Ishikawa (cell line): Measurements from ENCODE around the gene KCNQ1.

Experiments used
- CEBPB ChIP-seq: IDR thresholded peaks from 2 replicates; pipeline ENCODE4 v1.6.1; 2012
- CREB1 ChIP-seq: IDR thresholded peaks from 2 replicates; pipeline ENCODE4 v1.6.1; 2012; ENCODE audit warnings: low read depth
- EGR1 ChIP-seq: IDR thresholded peaks from 2 replicates; pipeline ENCODE4 v1.6.1; 2012
- EP300 ChIP-seq: IDR thresholded peaks from 2 replicates; pipeline ENCODE4 v1.6.1; 2012; ENCODE audit warnings: borderline replicate concordance
- FOXM1 ChIP-seq: IDR thresholded peaks from 2 replicates; pipeline ENCODE4 v1.6.1; 2012; ENCODE audit warnings: low read depth, borderline replicate concordance
- MAX ChIP-seq: IDR thresholded peaks from 2 replicates; pipeline ENCODE4 v1.6.1; 2012
- NFIC ChIP-seq: IDR thresholded peaks from 2 replicates; pipeline ENCODE4 v1.6.1; 2012
- RAD21 ChIP-seq: IDR thresholded peaks from 2 replicates; pipeline ENCODE4 v1.6.1; 2012; ENCODE audit warnings: low read depth
- TAF1 ChIP-seq: IDR thresholded peaks from 2 replicates; pipeline ENCODE4 v1.6.1; 2012; ENCODE audit warnings: low read depth, mild to moderate bottlenecking
- TCF12 ChIP-seq: IDR thresholded peaks from 2 replicates; pipeline ENCODE4 v1.6.1; 2012; ENCODE audit warnings: low read depth
- TEAD4 ChIP-seq: IDR thresholded peaks from 2 replicates; pipeline ENCODE4 v1.6.1; 2012
- YY1 ChIP-seq: IDR thresholded peaks from 2 replicates; pipeline ENCODE4 v1.6.1; 2012; ENCODE audit warnings: low read depth
- ZBTB7A ChIP-seq: IDR thresholded peaks from 2 replicates; pipeline ENCODE4 v1.6.1; 2012; ENCODE audit warnings: low read depth
- TF ChIP-seq, protein P1 (sequence below): IDR thresholded peaks from 2 replicates; pipeline ENCODE4 v1.6.1; 2012; ENCODE audit warnings: low read depth, mild to moderate bottlenecking
- TF ChIP-seq, protein P2 (sequence below): IDR thresholded peaks from 2 replicates; pipeline ENCODE4 v1.6.1; 2012

Gene KCNQ1

GRCh38 chr11:2839395-2839943, 394.7 kb downstream of the KCNQ1 start:
- TF ChIP-seq CEBPB (no peak), TEAD4 (no peak), NFIC (no peak), TAF1 (no peak), YY1 (no peak), MAX (no peak), RAD21 (no peak), TCF12 (no peak), EGR1 (no peak), EP300 (no peak), ZBTB7A (no peak), CREB1 (no peak), FOXM1 (no peak)
- TF ChIP-seq, protein P1, sequence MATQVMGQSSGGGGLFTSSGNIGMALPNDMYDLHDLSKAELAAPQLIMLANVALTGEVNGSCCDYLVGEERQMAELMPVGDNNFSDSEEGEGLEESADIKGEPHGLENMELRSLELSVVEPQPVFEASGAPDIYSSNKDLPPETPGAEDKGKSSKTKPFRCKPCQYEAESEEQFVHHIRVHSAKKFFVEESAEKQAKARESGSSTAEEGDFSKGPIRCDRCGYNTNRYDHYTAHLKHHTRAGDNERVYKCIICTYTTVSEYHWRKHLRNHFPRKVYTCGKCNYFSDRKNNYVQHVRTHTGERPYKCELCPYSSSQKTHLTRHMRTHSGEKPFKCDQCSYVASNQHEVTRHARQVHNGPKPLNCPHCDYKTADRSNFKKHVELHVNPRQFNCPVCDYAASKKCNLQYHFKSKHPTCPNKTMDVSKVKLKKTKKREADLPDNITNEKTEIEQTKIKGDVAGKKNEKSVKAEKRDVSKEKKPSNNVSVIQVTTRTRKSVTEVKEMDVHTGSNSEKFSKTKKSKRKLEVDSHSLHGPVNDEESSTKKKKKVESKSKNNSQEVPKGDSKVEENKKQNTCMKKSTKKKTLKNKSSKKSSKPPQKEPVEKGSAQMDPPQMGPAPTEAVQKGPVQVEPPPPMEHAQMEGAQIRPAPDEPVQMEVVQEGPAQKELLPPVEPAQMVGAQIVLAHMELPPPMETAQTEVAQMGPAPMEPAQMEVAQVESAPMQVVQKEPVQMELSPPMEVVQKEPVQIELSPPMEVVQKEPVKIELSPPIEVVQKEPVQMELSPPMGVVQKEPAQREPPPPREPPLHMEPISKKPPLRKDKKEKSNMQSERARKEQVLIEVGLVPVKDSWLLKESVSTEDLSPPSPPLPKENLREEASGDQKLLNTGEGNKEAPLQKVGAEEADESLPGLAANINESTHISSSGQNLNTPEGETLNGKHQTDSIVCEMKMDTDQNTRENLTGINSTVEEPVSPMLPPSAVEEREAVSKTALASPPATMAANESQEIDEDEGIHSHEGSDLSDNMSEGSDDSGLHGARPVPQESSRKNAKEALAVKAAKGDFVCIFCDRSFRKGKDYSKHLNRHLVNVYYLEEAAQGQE: no peak
- TF ChIP-seq, protein P2, sequence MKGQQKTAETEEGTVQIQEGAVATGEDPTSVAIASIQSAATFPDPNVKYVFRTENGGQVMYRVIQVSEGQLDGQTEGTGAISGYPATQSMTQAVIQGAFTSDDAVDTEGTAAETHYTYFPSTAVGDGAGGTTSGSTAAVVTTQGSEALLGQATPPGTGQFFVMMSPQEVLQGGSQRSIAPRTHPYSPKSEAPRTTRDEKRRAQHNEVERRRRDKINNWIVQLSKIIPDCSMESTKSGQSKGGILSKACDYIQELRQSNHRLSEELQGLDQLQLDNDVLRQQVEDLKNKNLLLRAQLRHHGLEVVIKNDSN: no peak

GRCh38 chr11:2841411-2842190, 396.8 kb downstream of the KCNQ1 start:
- no peak for TF ChIP-seq RAD21
- no peak for TF ChIP-seq TCF12
- TF ChIP-seq YY1: no peak
- no peak for TF ChIP-seq TAF1
- TF ChIP-seq EGR1: no peak
- TF ChIP-seq FOXM1: no peak
- no peak for TF ChIP-seq CREB1
- TF ChIP-seq, protein P2: no peak
- no peak for TF ChIP-seq TEAD4
- no peak for TF ChIP-seq EP300

GRCh38 chr11:2842876-2843275, 398.1 kb downstream of the KCNQ1 start:
- TF ChIP-seq NFIC: no peak
- TF ChIP-seq CREB1: no peak
- no peak for TF ChIP-seq EP300
- no peak for TF ChIP-seq EGR1
- no peak for TF ChIP-seq TEAD4
- TF ChIP-seq TAF1: no peak
- TF ChIP-seq, protein P2: no peak
- TF ChIP-seq TCF12: no peak
- no peak for TF ChIP-seq ZBTB7A
- no peak for TF ChIP-seq YY1
- no peak for TF ChIP-seq CEBPB
- no peak for TF ChIP-seq RAD21
- no peak for TF ChIP-seq FOXM1
- TF ChIP-seq, protein P1: no peak
- no peak for TF ChIP-seq MAX

GRCh38 chr11:2843551-2843950, 398.7 kb downstream of the KCNQ1 start:
- TF ChIP-seq TEAD4: no peak
- no peak for TF ChIP-seq TAF1
- no peak for TF ChIP-seq ZBTB7A
- TF ChIP-seq CREB1: no peak
- no peak for TF ChIP-seq RAD21
- TF ChIP-seq, protein P1: no peak
- no peak for TF ChIP-seq EGR1
- TF ChIP-seq TCF12: no peak
- no peak for TF ChIP-seq FOXM1
- TF ChIP-seq EP300: no peak
- no peak for TF ChIP-seq MAX
- no peak for TF ChIP-seq NFIC
- TF ChIP-seq, protein P2: no peak
- no peak for TF ChIP-seq CEBPB
- no peak for TF ChIP-seq YY1
